EL (cell line): ENCODE measurements around the gene RAPGEF1.

ENCODE experiments used
- DNase-seq: peaks from one replicate; pipeline ENCODE4 v3.0.0-alpha.2; 2016

Gene RAPGEF1

DNA sequence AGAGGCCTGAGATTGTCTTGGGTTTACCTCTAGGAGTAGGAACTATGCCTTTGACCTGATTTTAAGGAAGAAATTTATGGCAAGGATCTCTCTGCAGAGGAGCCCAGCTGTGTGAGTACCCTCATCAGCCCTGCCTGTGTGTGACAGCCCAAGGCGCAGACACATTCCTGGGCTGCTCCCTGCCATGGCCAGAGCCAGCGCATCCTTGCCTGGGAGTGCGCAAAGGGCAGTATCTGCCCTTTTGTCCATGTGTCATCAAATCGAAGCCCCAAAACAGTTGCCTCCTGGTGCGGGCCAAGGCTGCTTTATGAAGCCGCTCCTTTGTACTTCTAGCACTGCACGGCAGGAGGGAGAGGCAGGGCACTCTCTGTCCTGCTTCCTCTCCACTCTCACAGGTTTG, 142.6 kb downstream of the RAPGEF1 start:
- DNase-seq, result no peak

DNA sequence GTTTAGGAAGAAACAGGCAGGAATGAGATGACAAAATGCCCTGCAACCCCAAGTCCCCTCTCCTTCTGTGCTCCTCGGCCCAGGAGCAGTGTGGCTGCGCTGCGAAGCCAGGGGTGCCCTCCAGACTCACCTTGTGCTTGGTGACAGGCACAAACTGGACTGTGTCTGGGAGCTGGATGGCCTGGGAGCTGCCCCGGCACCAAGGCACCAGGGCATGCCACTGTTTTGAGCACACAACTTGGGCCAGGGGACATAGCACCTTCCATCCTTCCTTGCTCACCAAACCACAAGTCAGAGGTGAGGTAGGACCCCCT, 143.5 kb downstream of the RAPGEF1 start:
- DNase-seq, result no peak

DNA sequence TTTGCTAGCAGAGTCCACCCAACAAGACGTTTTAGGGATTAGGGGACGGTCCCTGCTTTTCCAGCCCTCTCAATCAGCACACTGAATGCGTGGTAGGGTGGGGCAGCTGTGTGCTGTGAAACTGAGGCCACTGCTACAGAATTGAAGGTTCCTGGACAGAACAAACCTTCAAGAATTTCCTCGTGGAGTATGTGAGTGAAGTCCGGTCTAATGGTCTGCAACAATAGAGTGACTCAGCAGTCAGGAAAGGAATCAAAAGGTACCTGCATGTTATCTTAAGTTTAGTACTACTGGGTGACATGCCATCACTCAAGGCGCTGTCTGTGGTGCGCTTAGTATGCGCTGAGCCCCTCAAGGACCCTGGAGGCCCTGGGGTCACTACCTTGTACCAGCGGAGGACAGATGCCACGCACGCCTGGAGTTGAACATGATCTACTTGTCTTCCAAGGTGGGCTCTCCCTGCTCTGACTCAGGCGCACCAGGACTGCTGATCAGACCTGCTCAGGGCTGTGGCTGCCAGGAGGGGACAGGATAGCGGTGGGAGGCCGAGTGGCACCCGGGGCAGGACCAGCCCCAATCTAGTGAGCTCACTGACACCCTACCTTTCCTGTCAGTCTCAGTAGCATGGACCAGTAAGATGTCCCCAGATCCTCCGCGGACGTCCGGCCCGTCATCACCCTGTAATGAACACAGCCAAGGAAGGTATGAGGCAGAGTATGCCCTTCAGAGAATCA, 144.0 kb downstream of the RAPGEF1 start:
- no peak for DNase-seq

- DNase-seq, result no peak
Measured at GRCh38 chr9:131594906-131595665, 144.8 kb downstream of the RAPGEF1 start.

DNA sequence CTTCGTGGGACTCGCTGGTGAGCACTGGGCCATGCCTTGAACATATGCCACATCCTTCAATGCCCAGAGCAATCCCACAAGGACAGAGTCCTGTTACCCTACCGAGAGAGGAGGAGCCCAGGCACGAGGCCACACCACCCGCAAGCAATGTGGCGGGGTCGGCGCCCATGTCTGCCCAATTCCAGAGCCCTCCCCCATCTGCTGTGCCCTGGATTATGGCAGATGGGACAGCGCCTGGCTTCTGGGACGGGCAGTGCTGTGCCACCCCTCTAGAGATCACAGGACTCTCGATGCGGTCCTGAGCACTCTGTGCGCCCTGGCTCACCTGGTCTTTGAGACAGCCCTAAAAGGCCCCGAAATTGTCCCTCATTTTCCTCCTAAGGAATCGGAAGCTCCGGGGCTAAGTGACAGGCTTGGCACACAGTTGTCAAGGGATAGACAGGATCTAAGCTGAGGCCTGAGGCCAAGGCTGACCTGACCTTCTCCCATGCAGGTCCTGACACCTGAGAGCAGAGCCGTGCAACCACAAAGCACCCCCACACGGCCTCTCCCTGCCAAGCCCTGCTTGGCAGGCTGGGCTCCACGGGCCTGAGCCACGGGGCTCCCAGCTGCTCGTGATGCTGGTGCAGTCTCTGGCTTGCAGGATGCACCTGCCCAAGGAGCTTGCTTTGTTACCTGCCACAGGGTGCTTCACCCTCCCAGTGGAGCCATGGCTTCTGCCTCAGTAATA, 145.8 kb downstream of the RAPGEF1 start:
- no peak for DNase-seq

DNA sequence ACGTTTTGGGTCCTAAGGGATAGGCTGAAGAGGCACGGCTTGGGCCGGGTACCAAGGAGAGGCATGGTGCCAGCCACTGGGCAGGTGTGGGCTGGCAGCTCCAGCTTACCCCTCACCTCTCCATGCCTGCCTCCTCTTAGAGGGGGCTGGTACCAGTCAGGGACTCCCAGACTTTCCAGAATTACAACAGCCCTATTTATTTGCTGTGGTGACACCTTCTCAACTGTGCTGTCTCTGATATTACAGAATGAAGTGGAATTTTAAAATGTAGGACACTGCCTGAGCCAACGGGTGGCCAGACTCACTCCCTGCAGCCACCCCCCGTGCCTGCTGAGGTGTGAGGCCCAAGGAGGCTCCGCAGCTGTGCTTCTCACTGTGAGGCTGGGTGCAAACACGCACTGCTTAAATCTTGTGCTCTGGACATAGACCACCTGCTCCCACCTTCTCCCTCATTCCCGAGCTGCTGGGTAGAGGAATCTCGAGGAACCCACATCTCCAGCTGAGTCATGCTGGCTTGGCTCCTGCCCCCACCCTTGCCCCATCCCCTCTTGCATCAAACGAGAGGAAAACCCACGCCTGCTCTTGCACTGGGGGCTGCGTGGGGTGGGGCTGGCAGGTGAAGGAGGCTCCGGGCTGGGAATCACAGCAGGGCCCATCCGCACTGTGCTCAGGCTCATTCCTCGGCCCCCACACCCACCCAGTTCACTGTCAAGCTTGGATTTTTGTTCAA, 146.6 kb downstream of the RAPGEF1 start:
- DNase-seq, result no peak

DNA sequence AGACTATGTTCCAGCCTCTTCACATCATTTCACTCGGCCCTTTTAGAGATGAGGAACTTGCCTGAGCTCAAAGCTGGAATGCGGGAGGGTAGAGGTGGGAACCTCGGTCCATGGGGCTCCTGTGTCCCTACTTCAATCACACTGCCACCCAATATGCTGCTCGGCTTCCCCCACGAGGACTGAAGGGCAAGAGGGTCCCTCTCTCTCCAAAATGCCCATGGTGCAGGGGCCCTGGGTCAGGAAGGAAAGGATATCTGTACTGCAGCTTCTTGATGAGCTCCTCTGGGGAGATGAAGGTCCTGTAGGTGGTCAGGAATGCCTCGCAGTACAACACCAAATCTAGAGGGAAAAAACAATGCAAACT, 148.0 kb downstream of the RAPGEF1 start:
- DNase-seq, result no peak

DNA sequence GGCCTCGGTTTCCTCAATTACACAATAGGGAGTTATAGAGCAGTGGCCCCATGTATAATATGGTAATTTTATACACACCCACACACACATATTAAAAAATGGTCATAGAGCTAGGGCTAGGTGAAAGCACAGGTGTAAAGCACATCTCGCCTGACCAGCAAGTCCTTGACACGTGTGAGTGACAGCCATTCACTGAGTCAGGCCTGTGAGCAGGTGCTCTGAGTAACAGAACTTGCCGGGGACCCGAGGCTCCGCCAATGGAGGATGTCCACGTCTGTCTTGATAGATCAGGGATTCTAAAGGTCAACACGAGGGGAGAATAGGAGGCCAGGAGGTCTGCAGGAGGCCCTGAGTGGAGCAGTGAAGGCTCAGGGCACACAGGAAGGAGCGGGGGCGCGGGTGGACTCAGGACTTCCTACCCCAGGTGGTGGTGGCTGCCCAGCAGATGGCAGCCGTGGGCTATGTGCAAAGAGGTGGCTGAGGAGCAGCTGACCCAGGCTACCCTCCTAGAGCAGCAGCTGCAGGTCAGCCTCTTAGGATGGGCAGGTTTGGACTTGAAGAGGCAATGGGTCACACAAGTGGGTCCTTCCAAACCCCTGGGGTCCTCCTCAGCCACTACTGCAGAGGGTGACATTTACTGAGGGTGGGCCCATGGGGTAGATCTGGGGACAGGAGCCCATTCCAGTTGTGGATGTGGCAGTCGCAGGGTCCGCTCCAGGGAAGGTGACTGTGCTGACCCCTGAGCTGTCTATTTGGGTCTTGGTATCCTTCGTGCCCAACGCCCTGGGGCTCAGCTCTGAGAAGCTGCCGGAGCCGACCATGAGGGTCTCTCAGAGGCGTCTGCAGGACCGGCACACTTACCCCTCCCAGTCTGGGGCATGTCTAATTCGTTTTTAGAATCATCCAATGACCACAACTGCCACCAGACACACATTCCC, 148.7 kb downstream of the RAPGEF1 start:
- DNase-seq, result peak; percentile 78

GRCh38 chr9:131590449-131590848, 149.4 kb downstream of the RAPGEF1 start:
- DNase-seq, result no peak

- no peak for DNase-seq
Measured at GRCh38 chr9:131589993-131590392, 149.9 kb downstream of the RAPGEF1 start.

DNA sequence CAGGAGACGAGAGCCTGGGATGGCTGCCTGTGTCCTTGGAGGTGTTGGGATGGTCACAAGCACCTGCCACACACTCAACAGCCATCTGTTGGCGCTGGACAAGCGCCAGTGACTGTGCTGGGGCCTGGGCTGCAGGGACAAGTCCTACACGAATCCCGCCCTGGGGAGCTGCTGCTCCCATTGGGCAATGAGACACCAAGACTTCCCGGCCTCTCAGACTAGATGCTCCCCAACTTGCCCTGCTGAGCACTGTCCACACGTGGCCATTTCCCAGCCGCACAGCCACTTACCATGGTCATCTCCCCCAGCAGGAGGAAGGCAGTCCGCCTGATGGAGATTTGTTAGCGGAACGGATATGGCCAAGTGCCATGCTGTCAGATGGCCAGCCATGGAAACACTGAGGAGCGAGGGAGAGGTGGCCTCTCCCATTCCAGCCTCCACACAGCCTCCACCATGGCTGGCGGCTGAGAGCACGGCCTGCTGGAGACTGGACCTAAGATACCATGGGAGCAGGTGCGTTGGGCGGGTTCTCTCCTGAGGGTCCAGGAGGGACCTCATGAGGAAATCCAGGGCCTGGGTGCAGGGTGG, 150.7 kb downstream of the RAPGEF1 start:
- no peak for DNase-seq

- no peak for DNase-seq
Measured at GRCh38 chr9:131588396-131588795, 151.5 kb downstream of the RAPGEF1 start.

GRCh38 chr9:131587906-131588305, 152.0 kb downstream of the RAPGEF1 start:
- DNase-seq, result no peak

DNA sequence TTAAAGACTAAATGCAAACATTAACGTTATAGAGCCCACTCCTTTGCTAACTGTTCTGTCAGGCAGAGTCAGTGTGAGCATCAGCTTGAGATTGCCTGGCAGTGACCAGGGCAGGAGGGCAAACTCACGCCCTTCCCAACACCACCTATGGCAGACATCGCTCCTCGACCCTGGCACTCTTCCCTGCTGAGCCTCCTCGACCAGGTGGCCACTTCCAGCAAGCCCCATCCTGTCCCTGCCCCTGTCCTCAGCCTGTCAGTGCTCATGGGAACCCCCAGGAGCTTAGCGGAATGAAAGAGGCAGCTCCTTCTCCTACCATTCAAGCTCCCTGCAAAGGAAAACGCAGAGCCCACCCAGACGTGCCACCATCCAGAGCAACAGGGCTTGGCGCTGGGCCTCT, 152.5 kb downstream of the RAPGEF1 start:
- DNase-seq, result no peak

GRCh38 chr9:131585375-131585774, 154.5 kb downstream of the RAPGEF1 start:
- peak; percentile 40 for DNase-seq

- no peak for DNase-seq
Measured at GRCh38 chr9:131584858-131585257, 155.0 kb downstream of the RAPGEF1 start.

DNA sequence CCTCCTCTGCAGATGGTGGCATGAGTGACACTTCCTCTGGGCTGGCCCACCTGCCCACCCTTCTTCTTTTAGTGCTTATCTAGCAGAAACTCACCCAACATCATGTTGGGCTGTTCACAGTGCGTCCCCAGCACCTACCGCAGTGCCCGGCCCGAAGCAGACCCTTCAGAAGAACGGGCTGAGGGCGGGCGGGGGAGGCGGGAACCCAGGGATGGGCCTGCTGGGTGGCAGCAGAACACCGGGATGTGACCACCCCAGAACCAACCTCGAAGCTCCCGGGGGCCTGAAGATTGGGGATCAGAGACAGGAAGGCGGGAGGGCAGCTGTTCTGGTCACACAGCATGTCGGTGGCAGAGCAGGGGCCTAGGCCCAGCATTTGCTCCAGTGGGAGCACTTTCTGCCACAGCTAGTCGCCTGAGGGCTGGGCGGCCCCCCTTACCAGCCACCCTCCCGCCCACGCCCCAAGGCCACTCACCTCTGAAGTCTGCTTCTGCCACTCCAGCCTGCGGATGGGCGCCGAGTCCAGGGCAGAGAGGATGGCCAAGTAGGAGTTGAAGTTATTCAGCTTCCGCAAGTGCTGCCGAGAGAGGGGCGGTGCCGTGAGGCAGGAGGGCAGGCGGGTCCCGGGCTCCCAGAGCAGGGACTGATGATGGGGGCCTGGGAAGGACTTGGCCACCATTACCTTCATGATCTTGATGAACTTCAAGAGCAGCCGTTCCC, 155.9 kb downstream of the RAPGEF1 start:
- DNase-seq, result no peak

DNA sequence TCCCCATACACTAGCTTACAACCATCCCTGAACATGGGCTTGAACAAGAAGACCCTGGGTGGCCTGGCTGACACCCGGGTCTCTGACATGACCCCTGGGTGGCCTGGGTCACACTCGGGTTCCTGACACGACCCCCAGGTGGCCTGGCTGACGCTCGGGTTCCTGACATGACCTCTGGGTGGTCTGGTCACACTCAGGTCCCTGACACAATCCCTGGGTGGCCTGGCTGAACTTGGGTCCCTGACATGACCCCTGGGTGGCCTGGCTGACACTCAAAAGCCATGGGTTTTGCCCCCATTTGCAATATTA, 156.6 kb downstream of the RAPGEF1 start:
- no peak for DNase-seq

DNA sequence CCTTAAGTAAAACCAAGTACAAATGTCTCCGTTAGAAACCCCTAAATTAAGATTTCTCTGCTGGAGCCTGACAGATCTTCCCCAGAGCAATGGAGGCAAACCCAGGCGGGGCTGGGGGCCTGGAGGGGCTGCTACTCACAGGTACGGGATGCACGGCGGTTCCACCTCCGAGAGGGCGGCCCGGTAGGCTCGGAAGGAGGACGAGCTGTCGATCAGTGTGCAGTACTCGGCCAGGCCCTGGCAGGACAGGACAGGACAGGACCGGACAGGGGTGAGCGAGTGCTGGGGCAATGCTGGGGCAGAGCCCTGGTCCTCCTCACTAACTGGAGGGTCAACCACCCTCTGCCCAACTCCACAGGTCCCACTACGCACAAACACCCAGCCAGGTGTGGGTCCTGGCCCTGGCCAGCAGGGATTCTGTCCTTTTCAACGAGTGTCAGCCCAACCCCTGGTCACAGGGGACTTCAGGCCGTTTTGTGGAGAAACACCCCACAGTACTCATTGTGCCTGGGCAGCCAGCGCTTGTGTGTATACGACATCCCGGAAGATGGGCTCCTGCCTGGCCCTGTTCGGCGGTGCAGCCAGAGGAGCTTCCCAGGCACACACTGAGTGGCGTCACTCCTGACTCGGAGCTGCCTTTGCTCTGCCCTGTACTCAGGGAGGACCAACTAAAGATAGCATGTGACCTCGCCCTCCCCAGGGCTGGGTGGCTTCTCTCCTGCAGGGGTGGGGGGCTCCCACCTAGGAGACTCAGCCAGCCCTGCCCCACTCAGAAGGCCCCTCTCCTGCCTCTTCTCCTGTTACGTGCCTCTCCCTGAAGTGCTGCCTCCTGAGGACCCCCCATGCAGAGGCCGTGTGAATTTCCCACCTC, 157.2 kb downstream of the RAPGEF1 start:
- no peak for DNase-seq

GRCh38 chr9:131582056-131582455, 157.8 kb downstream of the RAPGEF1 start:
- no peak for DNase-seq
